NCI-H2227 treated with DMSO at 0.1 percent for 48 hours (cell line): Measurements from ENCODE around the gene NEK7.
"Not testable (repeated sequence)": the region's sequence is repeated elsewhere in the genome, so short reads cannot be mapped to it uniquely, and the experiment has no call there.

ENCODE experiments used
- DNase-seq: peaks from one replicate; lab custom pipeline; 2025; lab: John Stamatoyannopoulos, UW

Gene NEK7

GRCh38 chr1:198290089-198290683 is 133.4 kb downstream of the NEK7 start:
- DNase-seq, result no peak

GRCh38 chr1:198291036-198291435 is 134.2 kb downstream of the NEK7 start:
- no peak for DNase-seq

GRCh38 chr1:198291924-198292323 is 135.1 kb downstream of the NEK7 start:
- DNase-seq, result no peak

- no peak for DNase-seq
These were observed 138.4 kb downstream of the NEK7 start for GRCh38 chr1:198295225-198295624.

- DNase-seq, result no peak
These were observed 139.2 kb downstream of the NEK7 start for GRCh38 chr1:198295971-198296370.

- no peak for DNase-seq
These were observed 140.5 kb downstream of the NEK7 start for GRCh38 chr1:198297281-198297680.

- no peak for DNase-seq
These were observed 141.8 kb downstream of the NEK7 start for GRCh38 chr1:198298640-198299039.

- no peak for DNase-seq
These were observed 143.7 kb downstream of the NEK7 start for GRCh38 chr1:198300451-198300850.

- no peak for DNase-seq
These were observed 147.6 kb downstream of the NEK7 start for GRCh38 chr1:198304431-198304830.

GRCh38 chr1:198314817-198315216 is 158.0 kb downstream of the NEK7 start:
- not testable (repeated sequence) for DNase-seq

GRCh38 chr1:198315331-198315730 is 158.5 kb downstream of the NEK7 start:
- not testable (repeated sequence) for DNase-seq

GRCh38 chr1:198316546-198317100 is 159.8 kb downstream of the NEK7 start:
- no peak for DNase-seq

GRCh38 chr1:198318085-198318484 is 161.3 kb downstream of the NEK7 start:
- DNase-seq, result no peak

- DNase-seq, result no peak
These were observed 164.0 kb downstream of the NEK7 start for GRCh38 chr1:198320759-198321158.

GRCh38 chr1:198326232-198326631 is 169.4 kb downstream of the NEK7 start:
- DNase-seq, result no peak

GRCh38 chr1:198326915-198327314 is 170.1 kb downstream of the NEK7 start:
- DNase-seq, result no peak

- no peak for DNase-seq
These were observed 171.7 kb downstream of the NEK7 start for GRCh38 chr1:198328458-198329032.

GRCh38 chr1:198330982-198331615 is 174.3 kb downstream of the NEK7 start:
- no peak for DNase-seq

- DNase-seq, result no peak
These were observed 176.9 kb downstream of the NEK7 start for GRCh38 chr1:198333744-198334143.

GRCh38 chr1:198335663-198336062 is 178.9 kb downstream of the NEK7 start:
- no peak for DNase-seq

- DNase-seq, result no peak
These were observed 181.1 kb downstream of the NEK7 start for GRCh38 chr1:198337886-198338285.

GRCh38 chr1:198340139-198340538 is 183.3 kb downstream of the NEK7 start:
- DNase-seq, result no peak

GRCh38 chr1:198346178-198346577 is 189.4 kb downstream of the NEK7 start:
- DNase-seq, result no peak
